GM12878 (cell line): Measurements from ENCODE around the gene RPGR. TPM values are rescaled to one million over a fixed set of nuclear protein-coding genes. Genes with fewer than 3 reads are reported as not detected.
A peak's percentile ranks its signal among the peaks of the same experiment; 100 is the strongest.

Experiments used
- ATF7 ChIP-seq: fragments of 450-650 bp; IDR thresholded peaks from 2 replicates; pipeline ENCODE4 v1.6.1; 2016; ENCODE audit warnings: low read depth, mild to moderate bottlenecking
- CREM ChIP-seq: IDR thresholded peaks from 2 replicates; pipeline ENCODE4 v1.6.1; 2014; ENCODE audit warnings: antibody characterized with exemption, low read depth
- EGR1 ChIP-seq, 2 experiments: IDR thresholded peaks; 1 replicate in 1 of 2; 2 replicates in 1 of 2; pipeline ENCODE4 v1.6.1; 2011 to 2012; ENCODE audit warnings: low read depth in 2 of 2, low read length in 2 of 2, borderline replicate concordance in 1 of 2, mild to moderate bottlenecking in 1 of 2, moderate library complexity in 1 of 2
- ETV6 ChIP-seq, 2 experiments: fragments of 450-650 bp in 1 of 2; IDR thresholded peaks in 1 of 2; conservative IDR thresholded peaks in 1 of 2; 2 replicates each; pipeline ENCODE4 v1.6.1; 2014; ENCODE audit warnings: antibody characterized with exemption in 1 of 2, borderline replicate concordance in 1 of 2, low read depth in 1 of 2, mild to moderate bottlenecking in 1 of 2, moderate library complexity in 1 of 2
- JUNB ChIP-seq: IDR thresholded peaks from 2 replicates; pipeline ENCODE4 v1.6.1; 2016; ENCODE audit warnings: antibody characterized with exemption, mild to moderate bottlenecking
- NFXL1 ChIP-seq: fragments of 450-650 bp; IDR thresholded peaks from 2 replicates; pipeline ENCODE4 v1.6.1; 2017; ENCODE audit warnings: antibody characterized with exemption, mild to moderate bottlenecking, borderline replicate concordance
- SPI1 ChIP-seq: IDR thresholded peaks from 2 replicates; pipeline ENCODE4 v1.6.1; 2011; ENCODE audit warnings: low read depth, mild to moderate bottlenecking, low read length, moderate library complexity, borderline replicate concordance; ENCODE audit not compliant: insufficient read depth
- TARDBP ChIP-seq: IDR thresholded peaks from 2 replicates; pipeline ENCODE4 v1.6.1; 2016; ENCODE audit warnings: borderline replicate concordance
- TBL1XR1 ChIP-seq: IDR thresholded peaks from 2 replicates; pipeline ENCODE4 v1.6.1; 2012; ENCODE audit warnings: low read depth, low read length, improper control_type of control experiment
- ZZZ3 ChIP-seq: IDR thresholded peaks from 2 replicates; pipeline ENCODE4 v1.6.1; 2011; ENCODE audit warnings: low read depth; ENCODE audit not compliant: control insufficient read depth, insufficient read length
- polyA plus RNA-seq, 11 experiments: library from polyadenylated mRNA; depleted of rRNA in 4 of 11; unstranded in 6 of 11; stranded (reverse) in 5 of 11; fragments of >200 nt; fragmentation: Nextera tagmentation in 4 of 11; fragmentation: Illumina TruSeq in 1 of 11; extraction: Ambion mirVana in 4 of 11; extraction: Trizol in 1 of 11; gene quantifications; 1 replicate in 1 of 11; 2 replicates in 10 of 11; pipeline versions ENCODE4 v1.2.1 to v1.2.3, GENCODE V29; 2011 to 2016; ENCODE audit warnings: inconsistent platforms in 2 of 11, missing spikeins in 2 of 11, low read depth in 1 of 11
- total RNA-seq, 4 experiments: library from RNA; depleted of rRNA in 3 of 4; stranded (reverse); fragments of >200 nt in 3 of 4; fragmentation: Illumina TruSeq in 1 of 4; extraction: Trizol in 1 of 4; gene quantifications; 2 replicates each; pipeline versions ENCODE4 v1.2.1 to v1.2.3, GENCODE V29; 2013 to 2021
- TF ChIP-seq, protein P1 (sequence below): fragments of 450-650 bp; IDR thresholded peaks from 2 replicates; pipeline ENCODE4 v1.6.1; 2018; ENCODE audit warnings: mild to moderate bottlenecking, low read depth, moderate library complexity; ENCODE audit not compliant: partially characterized antibody
- TF ChIP-seq, protein P2 (sequence below): fragments of 450-650 bp; conservative IDR thresholded peaks from 2 replicates; pipeline ENCODE4 v1.6.1; 2017; ENCODE audit warnings: mild to moderate bottlenecking, moderate library complexity
- TF ChIP-seq, protein P3 (sequence below): fragments of 450-650 bp; IDR thresholded peaks from 2 replicates; pipeline ENCODE4 v1.6.1; 2017; ENCODE audit warnings: low read depth, mild to moderate bottlenecking, moderate library complexity
- TF ChIP-seq, protein P4 (sequence below): fragments of 450-650 bp; IDR thresholded peaks from 2 replicates; pipeline ENCODE4 v1.6.1; 2017; ENCODE audit warnings: antibody characterized with exemption, mild to moderate bottlenecking, moderate library complexity
- TF ChIP-seq, protein P5 (sequence below): IDR thresholded peaks from 2 replicates; pipeline ENCODE4 v1.6.1; 2011; ENCODE audit warnings: borderline replicate concordance, low read depth, mild to moderate bottlenecking, moderate library complexity, low read length; ENCODE audit not compliant: insufficient read depth, poor library complexity, severe bottlenecking

Gene RPGR
- total and polyA plus RNA-seq, 10 of the 15 experiments (the other 5 are each of a cell fraction or from before 2014, with no cell fraction given): 5.5 to 13.4 (median 7.6) TPM

DNA sequence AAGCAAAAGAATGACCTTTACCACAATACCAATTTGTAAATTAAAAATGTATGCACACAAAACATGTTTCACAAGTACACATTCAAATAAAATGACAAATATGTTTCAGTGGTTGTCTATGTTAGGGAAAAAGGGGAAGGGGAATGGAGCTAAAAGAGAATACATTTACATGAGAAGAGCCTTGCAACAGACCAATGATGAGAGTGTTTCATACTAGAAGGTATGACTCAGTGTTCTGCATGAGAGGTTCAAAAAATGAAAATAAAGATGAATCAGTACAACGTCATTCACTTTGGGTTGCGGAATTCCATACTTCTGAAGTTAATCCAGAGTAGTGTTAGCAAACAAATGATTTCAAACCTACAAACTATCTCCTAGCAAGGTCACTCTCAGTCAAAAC is 51.7 kb downstream of the RPGR start (continued):
- TF ChIP-seq, protein P1, sequence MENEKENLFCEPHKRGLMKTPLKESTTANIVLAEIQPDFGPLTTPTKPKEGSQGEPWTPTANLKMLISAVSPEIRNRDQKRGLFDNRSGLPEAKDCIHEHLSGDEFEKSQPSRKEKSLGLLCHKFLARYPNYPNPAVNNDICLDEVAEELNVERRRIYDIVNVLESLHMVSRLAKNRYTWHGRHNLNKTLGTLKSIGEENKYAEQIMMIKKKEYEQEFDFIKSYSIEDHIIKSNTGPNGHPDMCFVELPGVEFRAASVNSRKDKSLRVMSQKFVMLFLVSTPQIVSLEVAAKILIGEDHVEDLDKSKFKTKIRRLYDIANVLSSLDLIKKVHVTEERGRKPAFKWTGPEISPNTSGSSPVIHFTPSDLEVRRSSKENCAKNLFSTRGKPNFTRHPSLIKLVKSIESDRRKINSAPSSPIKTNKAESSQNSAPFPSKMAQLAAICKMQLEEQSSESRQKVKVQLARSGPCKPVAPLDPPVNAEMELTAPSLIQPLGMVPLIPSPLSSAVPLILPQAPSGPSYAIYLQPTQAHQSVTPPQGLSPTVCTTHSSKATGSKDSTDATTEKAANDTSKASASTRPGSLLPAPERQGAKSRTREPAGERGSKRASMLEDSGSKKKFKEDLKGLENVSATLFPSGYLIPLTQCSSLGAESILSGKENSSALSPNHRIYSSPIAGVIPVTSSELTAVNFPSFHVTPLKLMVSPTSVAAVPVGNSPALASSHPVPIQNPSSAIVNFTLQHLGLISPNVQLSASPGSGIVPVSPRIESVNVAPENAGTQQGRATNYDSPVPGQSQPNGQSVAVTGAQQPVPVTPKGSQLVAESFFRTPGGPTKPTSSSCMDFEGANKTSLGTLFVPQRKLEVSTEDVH: no peak
- TF ChIP-seq, protein P2, sequence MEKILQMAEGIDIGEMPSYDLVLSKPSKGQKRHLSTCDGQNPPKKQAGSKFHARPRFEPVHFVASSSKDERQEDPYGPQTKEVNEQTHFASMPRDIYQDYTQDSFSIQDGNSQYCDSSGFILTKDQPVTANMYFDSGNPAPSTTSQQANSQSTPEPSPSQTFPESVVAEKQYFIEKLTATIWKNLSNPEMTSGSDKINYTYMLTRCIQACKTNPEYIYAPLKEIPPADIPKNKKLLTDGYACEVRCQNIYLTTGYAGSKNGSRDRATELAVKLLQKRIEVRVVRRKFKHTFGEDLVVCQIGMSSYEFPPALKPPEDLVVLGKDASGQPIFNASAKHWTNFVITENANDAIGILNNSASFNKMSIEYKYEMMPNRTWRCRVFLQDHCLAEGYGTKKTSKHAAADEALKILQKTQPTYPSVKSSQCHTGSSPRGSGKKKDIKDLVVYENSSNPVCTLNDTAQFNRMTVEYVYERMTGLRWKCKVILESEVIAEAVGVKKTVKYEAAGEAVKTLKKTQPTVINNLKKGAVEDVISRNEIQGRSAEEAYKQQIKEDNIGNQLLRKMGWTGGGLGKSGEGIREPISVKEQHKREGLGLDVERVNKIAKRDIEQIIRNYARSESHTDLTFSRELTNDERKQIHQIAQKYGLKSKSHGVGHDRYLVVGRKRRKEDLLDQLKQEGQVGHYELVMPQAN: no peak
- TF ChIP-seq EGR1 (IDR thresholded peaks at IDR 0.05; ENCODE audit: borderline replicate concordance in 1 of 2, low read depth in 2 of 2, low read length in 2 of 2) (no peak), TBL1XR1 (no peak), SPI1 (peak; percentile 52; the same call in 1 of the 2 replicates), TARDBP (no peak), ETV6 (conservative IDR thresholded peaks at IDR 0.05 in 1 of 2, IDR thresholded peaks at IDR 0.05 in 1 of 2; ENCODE audit: borderline replicate concordance in 1 of 2, low read depth in 1 of 2) (no peak), ZZZ3 (no peak), CREM (peak; percentile 26; the same call in 1 of the 2 replicates), JUNB (peak; percentile 34; the same call in 1 of the 2 replicates), NFXL1 (no peak), ATF7 (0 out of 2 replicates have a peak, but pooled peaks have one; percentile 14)
- TF ChIP-seq, protein P3, sequence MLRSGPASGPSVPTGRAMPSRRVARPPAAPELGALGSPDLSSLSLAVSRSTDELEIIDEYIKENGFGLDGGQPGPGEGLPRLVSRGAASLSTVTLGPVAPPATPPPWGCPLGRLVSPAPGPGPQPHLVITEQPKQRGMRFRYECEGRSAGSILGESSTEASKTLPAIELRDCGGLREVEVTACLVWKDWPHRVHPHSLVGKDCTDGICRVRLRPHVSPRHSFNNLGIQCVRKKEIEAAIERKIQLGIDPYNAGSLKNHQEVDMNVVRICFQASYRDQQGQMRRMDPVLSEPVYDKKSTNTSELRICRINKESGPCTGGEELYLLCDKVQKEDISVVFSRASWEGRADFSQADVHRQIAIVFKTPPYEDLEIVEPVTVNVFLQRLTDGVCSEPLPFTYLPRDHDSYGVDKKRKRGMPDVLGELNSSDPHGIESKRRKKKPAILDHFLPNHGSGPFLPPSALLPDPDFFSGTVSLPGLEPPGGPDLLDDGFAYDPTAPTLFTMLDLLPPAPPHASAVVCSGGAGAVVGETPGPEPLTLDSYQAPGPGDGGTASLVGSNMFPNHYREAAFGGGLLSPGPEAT: no peak; the same call in 1 of the 2 replicates
- TF ChIP-seq, protein P4, sequence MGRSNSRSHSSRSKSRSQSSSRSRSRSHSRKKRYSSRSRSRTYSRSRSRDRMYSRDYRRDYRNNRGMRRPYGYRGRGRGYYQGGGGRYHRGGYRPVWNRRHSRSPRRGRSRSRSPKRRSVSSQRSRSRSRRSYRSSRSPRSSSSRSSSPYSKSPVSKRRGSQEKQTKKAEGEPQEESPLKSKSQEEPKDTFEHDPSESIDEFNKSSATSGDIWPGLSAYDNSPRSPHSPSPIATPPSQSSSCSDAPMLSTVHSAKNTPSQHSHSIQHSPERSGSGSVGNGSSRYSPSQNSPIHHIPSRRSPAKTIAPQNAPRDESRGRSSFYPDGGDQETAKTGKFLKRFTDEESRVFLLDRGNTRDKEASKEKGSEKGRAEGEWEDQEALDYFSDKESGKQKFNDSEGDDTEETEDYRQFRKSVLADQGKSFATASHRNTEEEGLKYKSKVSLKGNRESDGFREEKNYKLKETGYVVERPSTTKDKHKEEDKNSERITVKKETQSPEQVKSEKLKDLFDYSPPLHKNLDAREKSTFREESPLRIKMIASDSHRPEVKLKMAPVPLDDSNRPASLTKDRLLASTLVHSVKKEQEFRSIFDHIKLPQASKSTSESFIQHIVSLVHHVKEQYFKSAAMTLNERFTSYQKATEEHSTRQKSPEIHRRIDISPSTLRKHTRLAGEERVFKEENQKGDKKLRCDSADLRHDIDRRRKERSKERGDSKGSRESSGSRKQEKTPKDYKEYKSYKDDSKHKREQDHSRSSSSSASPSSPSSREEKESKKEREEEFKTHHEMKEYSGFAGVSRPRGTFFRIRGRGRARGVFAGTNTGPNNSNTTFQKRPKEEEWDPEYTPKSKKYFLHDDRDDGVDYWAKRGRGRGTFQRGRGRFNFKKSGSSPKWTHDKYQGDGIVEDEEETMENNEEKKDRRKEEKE: no peak
- TF ChIP-seq, protein P5, sequence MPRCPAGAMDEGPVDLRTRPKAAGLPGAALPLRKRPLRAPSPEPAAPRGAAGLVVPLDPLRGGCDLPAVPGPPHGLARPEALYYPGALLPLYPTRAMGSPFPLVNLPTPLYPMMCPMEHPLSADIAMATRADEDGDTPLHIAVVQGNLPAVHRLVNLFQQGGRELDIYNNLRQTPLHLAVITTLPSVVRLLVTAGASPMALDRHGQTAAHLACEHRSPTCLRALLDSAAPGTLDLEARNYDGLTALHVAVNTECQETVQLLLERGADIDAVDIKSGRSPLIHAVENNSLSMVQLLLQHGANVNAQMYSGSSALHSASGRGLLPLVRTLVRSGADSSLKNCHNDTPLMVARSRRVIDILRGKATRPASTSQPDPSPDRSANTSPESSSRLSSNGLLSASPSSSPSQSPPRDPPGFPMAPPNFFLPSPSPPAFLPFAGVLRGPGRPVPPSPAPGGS: no peak
